HepG2 (cell line): ENCODE measurements around the gene MCOLN3.

Experiments used
- ETV5 ChIP-seq: IDR thresholded peaks from 2 replicates; pipeline ENCODE4 v1.6.1; 2018; ENCODE audit warnings: missing biosample characterization, missing genetic modification reagents, inconsistent platforms, borderline replicate concordance
- IRF9 ChIP-seq: sonication (generic); formaldehyde crosslinking; IDR thresholded peaks from 2 replicates; pipeline ENCODE4 v1.8.0; 2022; ENCODE audit warnings: missing genetic modification reagents, mild to moderate bottlenecking, borderline replicate concordance
- KLF15 ChIP-seq: sonication (generic); formaldehyde crosslinking; IDR thresholded peaks from 2 replicates; pipeline ENCODE4 v1.8.1; 2023; ENCODE audit warnings: borderline replicate concordance, mild to moderate bottlenecking, inconsistent platforms, missing genetic modification reagents, mixed read lengths
- NONO ChIP-seq, 2 experiments: fragments of 450-650 bp in 1 of 2; sonication (generic) in 1 of 2; formaldehyde crosslinking in 1 of 2; IDR thresholded peaks in 1 of 2; conservative IDR thresholded peaks in 1 of 2; 2 replicates each; pipeline versions ENCODE4 v1.6.1 to v1.8.0; 2017 to 2022; ENCODE audit warnings: mild to moderate bottlenecking in 1 of 2, missing genetic modification reagents in 1 of 2, moderate library complexity in 1 of 2
- NR2C2 ChIP-seq: sonication (generic); formaldehyde crosslinking; IDR thresholded peaks from 2 replicates; pipeline ENCODE4 v1.4.0; 2020; ENCODE audit warnings: missing genetic modification reagents, mild to moderate bottlenecking, moderate library complexity, borderline replicate concordance
- PBX3 ChIP-seq: sonication (generic); formaldehyde crosslinking; IDR thresholded peaks from 2 replicates; pipeline ENCODE4 v1.8.1; 2023; ENCODE audit warnings: missing genetic modification reagents, inconsistent platforms, borderline replicate concordance
- POLR2AphosphoS2 ChIP-seq: IDR thresholded peaks from 2 replicates; pipeline ENCODE4 v1.6.1; 2011; ENCODE audit warnings: low read depth, low read length, improper control_type of control experiment
- POLR2AphosphoS5 ChIP-seq: IDR thresholded peaks from 2 replicates; pipeline ENCODE4 v1.6.1; 2012; ENCODE audit warnings: low read depth, low read length
- PRDM15 ChIP-seq: sonication (generic); formaldehyde crosslinking; IDR thresholded peaks from 2 replicates; pipeline ENCODE4 v1.4.0; 2020; ENCODE audit warnings: missing genetic modification reagents
- TCF7L2 ChIP-seq: IDR thresholded peaks from 2 replicates; pipeline ENCODE4 v1.6.1; 2011; ENCODE audit warnings: mild to moderate bottlenecking, low read depth, low read length, moderate library complexity

DNA sequence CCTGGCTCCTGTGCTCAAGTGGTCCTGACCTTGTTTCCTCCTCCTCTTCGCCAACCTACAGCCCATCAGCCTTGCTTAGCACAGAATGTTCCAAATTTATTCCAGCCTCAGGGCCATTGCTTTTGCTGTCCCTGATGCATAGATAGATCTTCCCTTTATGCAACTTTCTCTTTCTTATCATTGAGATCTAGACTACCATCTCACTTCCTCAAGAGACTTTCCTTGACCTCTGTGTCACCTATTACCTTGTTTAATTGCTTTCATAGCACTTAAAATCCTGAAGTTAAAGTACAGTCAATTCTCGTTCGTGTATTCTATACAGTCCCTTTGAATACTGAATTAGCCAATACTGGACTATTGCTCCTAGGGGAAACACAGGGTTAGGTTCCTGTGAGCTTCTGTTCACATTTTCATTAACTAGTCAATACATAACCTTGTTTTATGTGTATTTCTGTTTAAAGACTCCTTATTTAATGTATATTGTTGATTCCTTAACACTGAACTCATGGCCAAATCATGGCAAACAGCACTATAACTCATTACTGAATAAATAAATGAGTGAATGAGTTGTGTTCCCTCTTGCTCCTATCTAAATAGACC, 26.2 kb upstream of the MCOLN3 start:
- no peak for TF ChIP-seq ETV5 (CRISPR knock-in tag)
- no peak for TF ChIP-seq PBX3 (CRISPR knock-in tag)
- TF ChIP-seq NONO (IDR thresholded peaks at IDR 0.05) = no peak
- no peak for TF ChIP-seq NONO (CRISPR knock-in tag; conservative IDR thresholded peaks at IDR 0.05)
- TF ChIP-seq TCF7L2 = no peak
- TF ChIP-seq POLR2AphosphoS2 = no peak
- no peak for TF ChIP-seq IRF9 (CRISPR knock-in tag)
- TF ChIP-seq NR2C2 (CRISPR knock-in tag) = no peak
- no peak for TF ChIP-seq KLF15 (CRISPR knock-in tag)
- no peak for TF ChIP-seq POLR2AphosphoS5
- TF ChIP-seq PRDM15 (CRISPR knock-in tag) = no peak
